ENCODE data around the gene UTS2B. TPM values are rescaled to one million over a fixed set of nuclear protein-coding genes. Genes with fewer than 3 reads are reported as not detected.
A peak's percentile ranks its signal among the peaks of the same experiment; 100 is the strongest.
"Not testable (repeated sequence)": the region's sequence is repeated elsewhere in the genome, so short reads cannot be mapped to it uniquely, and the experiment has no call there.

UTS2B gene
- total RNA-seq, 1 donor from 2014 or later = 0.80 TPM

- no peak for DNase-seq (ENCODE audit: low read depth)
These were observed 47.8 kb downstream of the UTS2B start for GRCh38 chr3:191282251-191283185.

- DNase-seq (ENCODE audit: low read depth) = no peak
These were observed 49.4 kb downstream of the UTS2B start for GRCh38 chr3:191280882-191281281.

- no peak for DNase-seq (ENCODE audit: low read depth)
These were observed 50.2 kb downstream of the UTS2B start for GRCh38 chr3:191280111-191280510.

- no peak for DNase-seq (ENCODE audit: low read depth)
These were observed 54.6 kb downstream of the UTS2B start for GRCh38 chr3:191275751-191276150.

- not testable (repeated sequence) for DNase-seq (ENCODE audit: low read depth)
These were observed 55.1 kb downstream of the UTS2B start for GRCh38 chr3:191275244-191275643.

- DNase-seq (ENCODE audit: low read depth) = no peak
These were observed 60.8 kb downstream of the UTS2B start for GRCh38 chr3:191269289-191270085.

- no peak for DNase-seq (ENCODE audit: low read depth)
These were observed 61.6 kb downstream of the UTS2B start for GRCh38 chr3:191268737-191269136.

- DNase-seq (ENCODE audit: low read depth) = no peak
These were observed 66.5 kb downstream of the UTS2B start for GRCh38 chr3:191263850-191264249.

- DNase-seq (ENCODE audit: low read depth) = no peak
These were observed 67.0 kb downstream of the UTS2B start for GRCh38 chr3:191263365-191263764.

GRCh38 chr3:191262650-191263049 lies 67.7 kb downstream of the UTS2B start:
- no peak for DNase-seq (ENCODE audit: low read depth)

- no peak for DNase-seq (ENCODE audit: low read depth)
These were observed 69.1 kb downstream of the UTS2B start for GRCh38 chr3:191261304-191261638.

GRCh38 chr3:191260431-191261303 lies 69.7 kb downstream of the UTS2B start:
- DNase-seq (ENCODE audit: low read depth) = no peak

- DNase-seq (ENCODE audit: low read depth) = no peak
These were observed 70.8 kb downstream of the UTS2B start for GRCh38 chr3:191259486-191259885.

- no peak for DNase-seq (ENCODE audit: low read depth)
These were observed 73.0 kb downstream of the UTS2B start for GRCh38 chr3:191257286-191257685.

- DNase-seq (ENCODE audit: low read depth) = no peak
These were observed 73.9 kb downstream of the UTS2B start for GRCh38 chr3:191256405-191256804.

GRCh38 chr3:191255156-191255555 lies 75.2 kb downstream of the UTS2B start:
- DNase-seq (ENCODE audit: low read depth) = no peak

- no peak for DNase-seq (ENCODE audit: low read depth)
These were observed 76.0 kb downstream of the UTS2B start for GRCh38 chr3:191254098-191254873.

- DNase-seq (ENCODE audit: low read depth) = no peak
These were observed 77.1 kb downstream of the UTS2B start for GRCh38 chr3:191253089-191253799.

GRCh38 chr3:191246630-191247029 lies 83.7 kb downstream of the UTS2B start:
- DNase-seq (ENCODE audit: low read depth) = peak; percentile 73

- DNase-seq (ENCODE audit: low read depth) = not testable (repeated sequence)
These were observed 84.3 kb downstream of the UTS2B start for GRCh38 chr3:191246034-191246433.

Measured in renal cortical epithelial cell (primary cell).